Medulla oblongata (tissue), 1 donor: Measurements from ENCODE around the gene FHOD3.
A peak's percentile ranks its signal among the peaks of the same experiment; 100 is the strongest.
"Not testable (repeated sequence)": the region's sequence is repeated elsewhere in the genome, so short reads cannot be mapped to it uniquely, and the experiment has no call there.

Experiments used
- DNase-seq: peaks from one replicate; pipeline ENCODE4 v3.0.0-alpha.2; 2015; ENCODE audit errors: extremely low spot score

The FHOD3 gene

GRCh38 chr18:36737316-36737715, 439.8 kb downstream of the FHOD3 start:
- no peak for DNase-seq

GRCh38 chr18:36744261-36744876, 446.9 kb downstream of the FHOD3 start:
- DNase-seq, result no peak

DNA sequence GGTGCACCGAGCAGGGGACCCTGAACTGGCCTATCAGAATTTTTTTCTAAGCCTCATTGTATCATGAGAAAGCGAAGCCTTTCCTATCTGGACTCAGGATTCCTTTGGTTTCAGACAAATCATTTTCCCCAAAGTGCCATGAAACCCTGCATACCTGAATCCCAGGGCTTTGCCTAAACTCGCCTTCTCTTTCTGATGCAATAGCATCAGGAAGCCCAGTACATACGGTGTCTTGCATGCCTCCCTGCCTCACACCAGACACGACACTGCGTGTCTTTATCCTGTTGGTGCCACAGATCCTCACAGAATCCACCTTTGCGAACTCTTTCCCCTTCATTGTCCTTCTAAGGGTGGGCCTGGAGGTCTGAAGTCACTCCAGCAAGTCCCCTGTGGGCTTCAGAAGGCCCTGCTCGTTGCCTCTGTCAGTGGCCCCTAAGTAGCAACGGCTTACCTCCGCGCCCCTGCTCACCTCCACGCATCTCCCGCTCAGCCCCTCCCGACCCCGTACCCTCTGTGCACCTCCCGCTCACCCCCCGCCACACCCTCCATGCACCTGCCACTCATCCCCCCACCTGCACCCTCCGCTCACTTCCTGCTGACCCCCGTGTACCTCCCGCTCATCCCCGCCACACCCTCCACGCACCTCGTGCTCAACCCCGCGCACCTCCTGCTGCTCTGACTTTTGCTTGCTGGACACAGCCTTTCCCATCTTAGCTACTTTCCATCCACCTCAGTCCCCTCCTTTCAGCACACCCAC, 447.9 kb downstream of the FHOD3 start:
- no peak for DNase-seq

- no peak for DNase-seq
Observed at GRCh38 chr18:36752929-36753865, 455.7 kb downstream of the FHOD3 start.

DNA sequence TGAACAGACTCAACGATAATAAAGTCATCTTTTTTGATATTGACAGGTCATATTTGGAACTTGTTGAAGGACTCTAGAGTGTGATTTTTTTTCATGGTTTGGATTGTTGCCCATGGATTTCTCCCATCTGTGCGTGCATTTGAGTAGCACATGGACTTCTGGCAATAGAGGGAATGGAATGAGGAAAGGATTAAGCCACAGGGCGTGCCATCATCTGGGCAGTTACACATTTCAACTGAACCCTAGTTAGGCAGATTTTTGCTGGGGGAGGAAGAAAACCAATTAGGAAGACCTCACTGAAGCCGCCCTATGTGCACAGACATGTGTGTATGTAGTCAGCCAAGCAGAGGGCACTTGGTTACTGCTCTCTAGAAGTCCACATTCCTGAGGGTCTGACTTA, 458.7 kb downstream of the FHOD3 start:
- DNase-seq, result no peak

DNA sequence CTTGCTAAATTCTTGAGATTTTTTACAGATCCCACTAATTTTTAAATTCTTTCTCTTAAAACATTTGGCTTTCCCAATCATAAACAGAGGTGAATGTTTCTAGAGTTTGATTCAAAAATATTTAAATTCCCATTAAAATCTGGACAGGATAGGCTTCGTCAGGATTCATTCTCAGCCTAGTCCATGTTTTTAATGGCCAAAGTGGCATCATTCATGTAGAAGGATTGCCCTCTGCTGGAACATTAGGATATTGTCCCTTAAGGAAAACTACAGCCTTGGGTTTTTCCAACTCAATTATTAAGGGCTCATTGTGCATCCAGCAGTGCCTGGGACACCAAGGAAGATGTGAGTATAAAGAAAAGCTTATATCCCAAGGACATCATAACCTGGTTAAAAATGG, 459.6 kb downstream of the FHOD3 start:
- peak; percentile 90 for DNase-seq

- no peak for DNase-seq
Observed at GRCh38 chr18:36757991-36758390, 460.5 kb downstream of the FHOD3 start.

DNA sequence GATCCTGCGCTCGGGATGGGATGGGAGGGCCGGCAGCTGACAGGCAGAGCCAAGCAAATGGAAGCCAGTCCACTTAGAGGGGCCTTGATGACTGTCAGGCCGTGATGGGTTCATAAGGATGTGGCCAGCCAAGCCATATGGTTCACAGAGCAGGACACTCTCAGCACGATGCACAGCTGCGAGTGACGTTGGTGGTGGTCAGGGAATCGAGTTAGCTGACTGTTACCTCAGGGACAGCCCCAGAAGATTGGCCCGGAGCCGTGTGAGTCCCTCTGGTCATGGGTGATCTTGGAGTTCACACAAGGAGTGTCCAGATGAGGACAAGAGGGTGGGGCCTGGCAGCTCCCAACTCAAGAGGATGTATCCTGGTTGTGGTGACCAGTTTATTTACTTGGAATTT, 461.1 kb downstream of the FHOD3 start:
- no peak for DNase-seq

GRCh38 chr18:36759167-36759776, 461.8 kb downstream of the FHOD3 start:
- DNase-seq, result no peak

GRCh38 chr18:36760598-36760997, 463.1 kb downstream of the FHOD3 start:
- no peak for DNase-seq

- DNase-seq, result no peak
Observed at GRCh38 chr18:36761186-36761698, 463.7 kb downstream of the FHOD3 start.

- no peak for DNase-seq
Observed at GRCh38 chr18:36762074-36762473, 464.6 kb downstream of the FHOD3 start.

DNA sequence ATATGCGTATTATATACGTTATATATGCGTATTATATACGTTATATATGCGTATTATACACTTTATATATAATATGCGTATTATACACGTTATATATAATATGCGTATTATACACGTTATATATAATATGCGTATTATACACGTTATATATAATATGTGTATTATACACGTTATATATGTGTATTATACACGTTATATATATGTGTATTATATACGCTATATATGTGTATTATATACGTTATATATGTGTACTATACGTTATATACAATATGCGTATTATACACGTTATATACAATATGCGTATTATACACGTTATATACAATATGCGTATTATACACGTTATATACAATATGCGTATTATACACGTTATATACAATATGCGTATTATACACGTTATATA, 465.5 kb downstream of the FHOD3 start:
- not testable (repeated sequence) for DNase-seq

- no peak for DNase-seq
Observed at GRCh38 chr18:36766836-36767235, 469.3 kb downstream of the FHOD3 start.

- DNase-seq, result no peak
Observed at GRCh38 chr18:36769172-36769571, 471.7 kb downstream of the FHOD3 start.

GRCh38 chr18:36769611-36770314, 472.2 kb downstream of the FHOD3 start:
- no peak for DNase-seq

- no peak for DNase-seq
Observed at GRCh38 chr18:36770315-36770946, 472.9 kb downstream of the FHOD3 start.

GRCh38 chr18:36771245-36771644, 473.7 kb downstream of the FHOD3 start:
- no peak for DNase-seq

DNA sequence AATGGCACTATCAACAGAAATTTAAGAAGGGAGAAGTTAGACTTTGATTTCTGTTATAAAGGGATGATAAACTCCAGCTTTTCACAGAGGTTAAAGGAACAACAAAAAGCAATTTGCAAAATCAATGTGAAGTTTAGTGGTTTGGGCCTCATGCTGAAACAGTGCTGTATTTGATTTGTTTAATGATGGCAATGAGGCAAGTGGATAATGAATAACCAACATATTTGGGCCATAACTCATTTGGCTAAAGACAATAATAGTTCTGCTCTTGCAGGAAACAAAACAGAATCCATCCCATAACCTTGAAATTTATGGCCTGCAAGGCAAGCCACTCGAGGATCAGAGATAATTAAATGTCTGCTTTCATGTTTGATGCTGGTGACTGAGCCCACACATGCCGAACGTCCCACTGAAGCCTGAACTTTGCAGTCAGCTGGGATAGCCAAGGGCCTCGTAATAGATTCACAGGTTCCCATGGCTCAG, 474.8 kb downstream of the FHOD3 start:
- DNase-seq, result no peak

DNA sequence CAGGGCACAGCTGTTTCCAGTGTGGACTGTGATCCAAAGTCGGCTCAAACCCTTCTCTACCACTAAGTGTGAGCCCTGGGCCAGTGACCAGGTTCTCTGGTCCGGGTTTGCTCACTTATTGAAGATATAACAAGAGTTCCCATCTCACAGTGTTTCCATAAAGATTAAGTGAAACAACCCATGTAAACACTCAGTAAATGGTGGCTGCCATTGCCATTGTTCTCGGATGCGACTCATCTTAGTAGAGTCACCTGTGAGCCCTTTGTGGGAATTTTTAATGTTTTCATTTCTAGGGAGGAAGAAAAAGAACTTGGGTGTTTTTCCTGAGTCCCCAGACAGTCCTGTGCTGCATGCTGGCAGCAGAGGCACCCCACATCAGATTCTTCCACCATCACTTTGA, 477.9 kb downstream of the FHOD3 start:
- no peak for DNase-seq

DNA sequence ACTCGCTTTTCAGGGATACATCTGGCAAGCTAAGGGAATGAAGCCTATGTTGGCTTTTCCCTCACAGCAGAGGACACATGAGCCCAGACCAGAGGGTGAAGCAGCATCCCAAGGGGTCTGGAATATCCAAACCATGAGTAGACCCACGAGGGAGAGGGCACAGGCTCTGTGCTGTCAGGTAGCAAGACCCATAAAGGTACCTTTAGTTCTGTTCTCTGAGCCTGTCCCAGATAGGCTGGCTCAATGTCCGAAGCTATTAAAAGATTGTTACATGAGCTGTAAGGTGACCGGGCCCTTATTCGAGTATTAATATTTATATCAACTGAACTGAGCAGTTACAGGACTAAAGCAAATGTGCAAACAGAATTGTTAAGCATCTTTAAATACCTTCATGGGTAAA, 479.1 kb downstream of the FHOD3 start:
- DNase-seq, result no peak
